NCI-H2171 treated with DMSO at 0.1 percent for 48 hours (cell line): ENCODE data around the gene BTBD9.

Source experiments
- DNase-seq: peaks from one replicate; lab custom pipeline; 2025; lab: John Stamatoyannopoulos, UW

The BTBD9 gene

DNA sequence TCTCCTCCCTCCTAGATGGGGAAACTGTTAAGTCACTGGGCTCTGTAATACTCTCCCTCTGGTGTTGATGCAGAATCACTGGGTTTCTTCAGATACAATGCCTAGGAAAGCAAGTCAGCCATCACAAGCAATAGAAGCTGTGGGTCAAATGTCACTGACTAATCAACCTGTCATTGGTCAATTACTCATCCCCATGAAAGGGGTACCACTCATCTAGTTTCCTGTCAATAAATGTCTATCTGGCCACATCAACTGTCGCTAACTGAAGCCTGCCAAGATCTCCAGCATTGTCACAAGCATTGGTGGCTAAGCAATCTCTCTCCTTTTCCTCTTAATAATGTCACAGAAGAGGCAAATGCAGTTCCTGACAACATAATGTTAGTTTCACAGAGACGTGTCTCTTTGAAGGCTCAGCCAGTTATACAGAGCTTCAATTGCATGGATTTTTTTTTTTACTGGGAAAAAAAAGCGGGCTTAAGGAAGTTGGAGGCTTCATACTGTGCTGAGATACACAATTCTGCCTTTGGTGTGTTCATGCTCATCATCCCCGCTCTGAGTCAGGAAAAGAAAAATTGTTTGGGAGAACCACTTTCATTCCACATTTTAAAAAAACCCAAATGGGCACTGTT is 355.9 kb downstream of the BTBD9 start:
- DNase-seq: no peak

DNA sequence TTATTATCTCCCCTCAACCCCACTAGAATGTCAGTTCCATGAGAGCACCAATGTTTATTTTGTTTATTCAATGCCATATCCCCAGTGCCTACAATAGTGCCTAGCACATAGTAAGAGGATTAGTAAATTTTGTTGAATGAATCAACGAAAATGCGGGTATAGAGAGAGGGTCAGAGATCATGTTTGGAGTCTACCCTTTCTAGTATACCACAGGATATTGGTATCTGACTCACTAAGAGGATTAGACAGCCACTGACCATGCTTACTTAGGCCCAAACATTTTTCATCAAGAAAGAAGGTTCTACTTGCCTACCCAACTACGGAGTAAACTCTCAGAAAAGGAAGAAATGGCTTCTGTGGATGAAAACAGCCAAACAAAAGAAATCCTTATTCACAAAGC is 356.8 kb downstream of the BTBD9 start:
- DNase-seq: no peak

DNA sequence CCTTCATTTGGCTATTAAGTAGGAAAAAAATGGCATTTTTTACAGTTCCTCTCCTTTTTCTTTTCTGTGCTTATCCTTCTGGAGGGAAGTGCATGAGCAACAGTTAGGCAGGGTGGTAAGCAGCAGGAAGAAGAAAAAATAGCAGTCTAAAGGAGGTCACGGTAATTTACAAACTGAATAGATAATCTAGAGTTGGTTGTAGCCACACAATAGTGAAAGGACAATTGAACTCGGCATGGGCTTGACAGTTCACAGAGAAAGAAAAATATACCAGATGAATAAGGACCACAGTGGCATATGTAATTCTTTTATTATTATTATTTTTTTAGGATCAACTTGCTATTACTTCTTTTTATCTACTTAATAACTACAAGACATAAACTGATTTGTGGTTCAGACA is 358.6 kb downstream of the BTBD9 start:
- DNase-seq: no peak

GRCh38 chr6:38279963-38280588 is 359.7 kb downstream of the BTBD9 start:
- no peak for DNase-seq

- no peak for DNase-seq
Measured at GRCh38 chr6:38279423-38279822, 360.3 kb downstream of the BTBD9 start.

DNA sequence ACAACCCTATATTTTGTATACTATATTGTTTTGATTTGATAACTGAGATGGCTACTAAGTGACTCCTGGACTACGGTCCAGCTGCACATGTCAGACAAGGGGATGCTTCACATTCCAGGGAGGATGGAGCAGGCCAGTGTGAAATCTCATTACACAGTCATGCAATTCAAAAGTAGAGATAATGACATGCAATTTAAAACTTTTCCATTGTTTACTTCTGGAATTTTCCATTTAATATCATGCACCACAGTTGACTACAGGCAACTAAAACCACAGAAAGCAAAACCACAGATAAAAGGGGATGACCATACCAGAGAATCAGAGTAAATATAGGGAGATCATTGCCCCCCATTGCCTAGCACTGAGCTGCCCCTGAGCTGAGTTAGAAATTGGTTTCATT is 366.4 kb downstream of the BTBD9 start:
- no peak for DNase-seq

- DNase-seq: no peak
Measured at GRCh38 chr6:38272222-38272621, 367.5 kb downstream of the BTBD9 start.

GRCh38 chr6:38271081-38271480 is 368.6 kb downstream of the BTBD9 start:
- no peak for DNase-seq

GRCh38 chr6:38270367-38270766 is 369.4 kb downstream of the BTBD9 start:
- DNase-seq: no peak

DNA sequence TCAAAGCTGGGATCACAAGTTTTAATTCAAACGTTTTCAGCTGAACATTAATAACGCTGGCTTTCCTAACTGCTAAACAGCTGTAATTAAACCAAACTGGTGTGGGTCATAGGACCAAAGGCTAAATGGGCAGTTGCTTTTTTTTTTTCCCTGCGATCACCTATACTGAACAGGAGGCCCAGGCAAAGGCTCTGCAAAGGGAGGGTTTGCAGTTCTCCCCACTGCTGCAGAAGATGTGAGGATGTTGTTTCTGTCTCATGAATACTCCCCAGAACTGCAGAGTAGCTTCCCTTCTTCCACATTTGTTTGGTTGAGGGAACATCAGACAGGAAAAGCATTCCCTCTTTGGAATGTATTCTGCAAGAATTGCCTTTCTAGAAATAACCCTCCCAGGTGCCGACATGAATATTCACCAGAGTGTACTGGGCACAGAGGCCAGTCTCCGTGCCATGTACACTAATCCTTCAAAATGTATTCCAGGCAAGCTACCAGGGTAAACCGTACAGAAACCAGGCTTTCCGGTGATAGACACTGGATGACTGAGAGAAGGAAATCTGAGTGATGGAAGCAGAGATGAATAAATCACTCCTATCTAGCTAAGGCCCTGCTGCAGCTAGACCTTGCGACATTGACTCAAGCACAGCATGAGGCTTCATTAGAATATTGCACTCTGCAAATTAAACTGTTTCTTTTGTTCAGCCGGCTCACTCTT is 370.1 kb downstream of the BTBD9 start:
- no peak for DNase-seq

- DNase-seq: no peak
Measured at GRCh38 chr6:38268342-38268741, 371.4 kb downstream of the BTBD9 start.

DNA sequence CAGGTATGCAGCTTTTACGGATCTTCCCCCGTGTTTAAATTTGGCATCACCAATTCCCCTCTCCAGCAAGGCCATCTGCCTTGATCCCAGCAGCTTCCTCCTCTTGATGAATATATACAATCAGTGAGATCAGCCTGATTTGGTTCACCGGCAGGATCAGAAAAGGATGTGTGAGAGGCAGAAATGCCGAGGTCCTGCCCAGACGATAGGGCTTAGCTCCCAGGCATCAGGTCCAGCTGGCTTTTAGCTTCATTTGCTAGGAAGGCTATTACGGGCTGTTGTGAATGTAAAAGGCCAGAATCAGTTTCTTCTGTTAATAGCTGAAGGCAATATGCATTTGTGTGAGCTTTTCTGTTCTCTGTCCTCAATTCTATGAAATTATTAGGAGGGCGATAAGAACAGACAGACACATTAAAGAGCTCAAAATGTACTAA is 372.8 kb downstream of the BTBD9 start:
- no peak for DNase-seq

- no peak for DNase-seq
Measured at GRCh38 chr6:38264605-38265004, 375.1 kb downstream of the BTBD9 start.

DNA sequence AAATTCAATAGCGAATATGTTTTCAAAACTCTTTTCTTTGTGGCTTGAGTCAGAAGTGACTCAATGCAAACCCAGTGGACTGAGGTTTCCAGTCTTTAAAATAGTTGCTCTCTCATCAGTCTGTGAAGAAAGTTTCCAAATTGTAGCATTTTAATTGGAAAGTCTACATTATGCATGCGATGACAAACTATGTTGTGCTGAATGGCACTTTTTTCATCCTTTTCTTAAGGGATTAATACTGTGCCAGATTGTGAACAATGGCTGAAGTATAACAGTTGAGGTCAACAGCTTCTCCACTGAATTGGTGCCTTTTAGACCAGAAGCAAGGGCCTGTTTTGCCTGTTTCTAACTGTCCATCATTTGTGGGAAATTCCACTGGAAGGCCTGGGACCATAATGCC is 377.1 kb downstream of the BTBD9 start:
- no peak for DNase-seq

GRCh38 chr6:38262026-38262425 is 377.7 kb downstream of the BTBD9 start:
- DNase-seq: no peak

DNA sequence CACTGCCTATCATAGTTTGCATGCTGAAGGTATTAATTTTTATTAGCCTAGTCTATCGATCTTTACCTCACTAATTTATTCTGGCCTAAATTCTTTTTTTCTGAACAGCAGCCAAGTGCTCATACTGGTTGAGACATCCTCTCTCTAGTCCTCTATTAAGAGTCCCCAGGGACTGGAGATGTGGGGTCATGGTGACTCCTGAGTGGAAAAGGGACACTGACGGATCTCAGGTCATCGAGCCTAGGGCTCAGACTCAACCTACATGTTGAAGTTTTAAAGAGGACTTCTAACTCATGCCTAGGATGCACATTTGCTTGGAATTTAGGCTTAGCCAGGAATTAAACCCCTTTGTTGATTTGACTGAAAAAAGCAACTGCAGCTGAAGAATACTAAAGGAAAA is 378.1 kb downstream of the BTBD9 start:
- peak; percentile 5 for DNase-seq

GRCh38 chr6:38259736-38260135 is 380.0 kb downstream of the BTBD9 start:
- no peak for DNase-seq

DNA sequence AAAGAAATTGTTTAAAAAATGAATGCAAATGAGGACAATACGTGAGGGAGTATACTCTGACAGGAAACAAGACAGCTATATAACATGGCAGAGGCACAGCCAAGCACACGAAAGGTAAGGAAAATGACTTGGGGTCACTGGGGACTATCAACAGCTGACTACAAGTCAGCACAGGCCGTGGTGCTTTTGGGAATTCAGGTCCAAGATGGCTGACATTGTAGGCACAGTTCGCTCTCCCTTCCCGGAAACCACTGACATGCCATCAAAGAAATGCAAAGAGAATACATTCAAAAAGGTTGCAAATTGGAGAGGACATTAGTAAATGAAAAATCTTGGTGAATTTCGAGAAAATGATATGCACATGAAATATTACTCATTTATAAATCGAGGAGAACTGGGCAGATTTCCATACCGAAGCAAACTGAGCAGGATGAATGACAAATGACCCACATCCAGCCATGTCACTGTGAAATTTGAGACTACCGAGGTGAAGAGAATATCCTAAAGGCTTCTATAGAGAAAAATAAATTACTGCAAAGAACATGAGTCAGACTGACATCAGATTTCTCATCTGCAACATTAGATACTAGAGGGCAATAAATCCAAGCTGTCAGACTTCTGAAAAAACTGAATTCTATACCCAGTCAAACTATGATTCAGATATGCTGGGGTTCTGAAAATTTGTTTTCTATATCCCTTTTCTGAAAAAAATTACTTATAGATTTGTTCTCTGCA is 391.1 kb downstream of the BTBD9 start:
- peak; percentile 51 for DNase-seq

DNA sequence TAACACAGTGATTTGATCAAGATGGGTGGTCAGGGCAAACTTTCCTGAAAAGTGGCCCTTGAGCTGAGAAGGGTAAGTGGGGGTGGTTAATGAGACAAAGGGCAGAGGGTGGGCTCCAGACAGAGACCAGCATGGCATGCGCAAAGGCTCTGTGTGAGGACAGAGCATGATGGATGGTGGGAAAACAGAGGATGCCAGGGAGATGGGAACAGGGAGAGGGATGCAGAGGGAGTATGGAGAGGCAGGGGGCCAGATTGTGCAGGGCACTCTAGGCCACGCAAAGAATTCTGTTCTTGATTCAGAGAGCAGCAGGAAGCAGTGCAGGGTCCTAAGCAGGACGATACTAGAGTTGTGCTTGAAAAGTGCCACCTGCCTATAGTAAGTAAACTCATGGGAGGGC is 394.4 kb downstream of the BTBD9 start:
- DNase-seq: no peak

- DNase-seq: no peak
Measured at GRCh38 chr6:38244869-38245268, 394.9 kb downstream of the BTBD9 start.

DNA sequence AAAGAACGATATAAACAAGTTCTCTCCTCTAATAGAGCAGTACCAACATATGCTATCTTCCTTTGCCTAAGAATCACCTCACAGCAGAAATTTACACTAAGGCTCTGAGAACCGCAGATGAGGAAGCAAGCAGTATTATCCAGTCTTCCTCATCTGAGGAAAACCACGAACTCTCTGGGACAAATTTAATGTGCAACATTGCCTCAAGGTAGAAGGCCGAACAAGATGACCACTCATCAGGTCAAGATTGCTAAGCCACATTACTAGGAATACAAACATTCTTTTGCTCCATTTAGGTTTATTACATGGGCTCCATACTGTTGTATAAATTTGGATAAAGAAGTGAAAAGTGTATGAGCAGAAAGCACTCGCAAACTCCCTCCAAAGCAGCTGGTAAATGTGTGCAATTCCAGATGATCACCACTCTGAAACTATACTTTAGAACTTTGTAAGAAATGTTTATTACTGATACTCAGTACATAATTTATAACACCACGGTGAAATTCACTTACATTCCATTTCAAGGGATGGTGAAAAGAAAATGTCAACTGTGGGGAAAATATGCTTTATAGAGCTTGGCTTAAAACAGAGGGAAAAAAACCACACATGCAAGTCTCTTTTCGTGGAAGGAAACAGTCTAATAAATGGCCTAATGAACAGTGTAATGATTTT is 398.4 kb downstream of the BTBD9 start:
- no peak for DNase-seq
